Nephron (organoid): ENCODE data around the gene ST3GAL2.

Experiments
- H3K27ac Mint-ChIP-seq, 3 experiments: 2 replicates each; pipeline ENCODE4 v1.8.0; 2020; ENCODE audit warnings: mixed read lengths in 3 of 3, mild to moderate bottlenecking in 2 of 3, moderate library complexity in 1 of 3
- H3K27me3 Mint-ChIP-seq: 2 replicates; pipeline ENCODE4 v1.8.0; 2021; ENCODE audit warnings: low read depth, mild to moderate bottlenecking, moderate library complexity, mixed read lengths
- H3K36me3 Mint-ChIP-seq: 2 replicates; pipeline ENCODE4 v1.8.0; 2020; ENCODE audit warnings: low read depth, mixed read lengths
- H3K4me1 Mint-ChIP-seq: 2 replicates; pipeline ENCODE4 v1.8.0; 2020; ENCODE audit warnings: mixed read lengths
- H3K4me3 Mint-ChIP-seq, 3 experiments: 2 replicates each; pipeline ENCODE4 v1.8.0; 2020; ENCODE audit warnings: mild to moderate bottlenecking in 3 of 3, mixed read lengths in 3 of 3, moderate library complexity in 2 of 3
- H3K9me3 Mint-ChIP-seq: 2 replicates; pipeline ENCODE4 v1.8.0; 2020; ENCODE audit warnings: mixed read lengths
- CTCF ChIP-seq, 3 experiments: fragments of 200-600 bp; sonication (generic); IDR thresholded peaks; one replicate each; pipeline ENCODE4 v1.5.0; 2021; ENCODE audit warnings: antibody characterized with exemption in 3 of 3; ENCODE audit not compliant: unreplicated experiment in 3 of 3

ST3GAL2 gene

GRCh38 chr16:70474320-70475053 lies 35.6 kb upstream of the ST3GAL2 start:
- no peaks in the 10 kb centered on the region for H3K27me3 Mint-ChIP-seq
- no peaks in the 10 kb centered on the region for H3K9me3 Mint-ChIP-seq
- no peaks in the 10 kb centered on the region for H3K4me1 Mint-ChIP-seq
- no peak for TF ChIP-seq CTCF (IDR thresholded peaks at IDR 0.05; ENCODE audit: unreplicated experiment in 3 of 3)
- H3K27ac Mint-ChIP-seq: no peak overlapping the region
- H3K36me3 Mint-ChIP-seq: no peaks in the 10 kb centered on the region
- H3K4me3 Mint-ChIP-seq: no peak overlapping the region

GRCh38 chr16:70473446-70474319 lies 34.8 kb upstream of the ST3GAL2 start:
- TF ChIP-seq CTCF (IDR thresholded peaks at IDR 0.05; ENCODE audit: unreplicated experiment in 3 of 3): no peak
- Mint-ChIP-seq H3K36me3 (no peaks in the 10 kb centered on the region), H3K27ac (no peak overlapping the region), H3K4me1 (no peaks in the 10 kb centered on the region), H3K9me3 (no peaks in the 10 kb centered on the region), H3K27me3 (no peaks in the 10 kb centered on the region), H3K4me3 (no peak overlapping the region)

- Mint-ChIP-seq H3K4me3 (no peak overlapping the region), H3K9me3 (no peaks in the 10 kb centered on the region), H3K27ac (no peak overlapping the region), H3K27me3 (no peaks in the 10 kb centered on the region), H3K4me1 (no peaks in the 10 kb centered on the region), H3K36me3 (no peaks in the 10 kb centered on the region)
- no peak for TF ChIP-seq CTCF (IDR thresholded peaks at IDR 0.05; ENCODE audit: unreplicated experiment in 3 of 3)
Measured at GRCh38 chr16:70472786-70473433, 34.0 kb upstream of the ST3GAL2 start.

GRCh38 chr16:70470927-70471341 lies 32.0 kb upstream of the ST3GAL2 start:
- no peaks in the 10 kb centered on the region for H3K36me3 Mint-ChIP-seq
- H3K4me1 Mint-ChIP-seq: no peaks in the 10 kb centered on the region
- H3K27me3 Mint-ChIP-seq: no peaks in the 10 kb centered on the region
- no peak overlapping the region for H3K4me3 Mint-ChIP-seq
- no peaks in the 10 kb centered on the region for H3K9me3 Mint-ChIP-seq
- H3K27ac Mint-ChIP-seq: no peak overlapping the region
- peak; percentile 40 to 60 (median 41) for TF ChIP-seq CTCF (IDR thresholded peaks at IDR 0.05; ENCODE audit: unreplicated experiment in 3 of 3)

GRCh38 chr16:70470141-70470926 lies 31.4 kb upstream of the ST3GAL2 start:
- Mint-ChIP-seq H3K27ac (no peak overlapping the region), H3K4me1 (no peaks in the 10 kb centered on the region)
- no peak for TF ChIP-seq CTCF (IDR thresholded peaks at IDR 0.05; ENCODE audit: unreplicated experiment in 3 of 3)

More at GRCh38 chr16:70470141-70470926, 31.4 kb upstream of the ST3GAL2 start:
- Mint-ChIP-seq H3K36me3 (no peaks in the 10 kb centered on the region), H3K4me3 (no peak overlapping the region), H3K9me3 (no peaks in the 10 kb centered on the region), H3K27me3 (no peaks in the 10 kb centered on the region)
